Central memory CD4-positive, alpha-beta T cell (primary cell): ENCODE data around the gene AP4B1.

Experiments
- DNase-seq: peaks from one replicate; pipeline ENCODE4 v3.0.0; 2022

AP4B1 gene

GRCh38 chr1:113929750-113930498 lies 25.3 kb upstream of the AP4B1 start:
- DNase-seq: peak; percentile 87

DNA sequence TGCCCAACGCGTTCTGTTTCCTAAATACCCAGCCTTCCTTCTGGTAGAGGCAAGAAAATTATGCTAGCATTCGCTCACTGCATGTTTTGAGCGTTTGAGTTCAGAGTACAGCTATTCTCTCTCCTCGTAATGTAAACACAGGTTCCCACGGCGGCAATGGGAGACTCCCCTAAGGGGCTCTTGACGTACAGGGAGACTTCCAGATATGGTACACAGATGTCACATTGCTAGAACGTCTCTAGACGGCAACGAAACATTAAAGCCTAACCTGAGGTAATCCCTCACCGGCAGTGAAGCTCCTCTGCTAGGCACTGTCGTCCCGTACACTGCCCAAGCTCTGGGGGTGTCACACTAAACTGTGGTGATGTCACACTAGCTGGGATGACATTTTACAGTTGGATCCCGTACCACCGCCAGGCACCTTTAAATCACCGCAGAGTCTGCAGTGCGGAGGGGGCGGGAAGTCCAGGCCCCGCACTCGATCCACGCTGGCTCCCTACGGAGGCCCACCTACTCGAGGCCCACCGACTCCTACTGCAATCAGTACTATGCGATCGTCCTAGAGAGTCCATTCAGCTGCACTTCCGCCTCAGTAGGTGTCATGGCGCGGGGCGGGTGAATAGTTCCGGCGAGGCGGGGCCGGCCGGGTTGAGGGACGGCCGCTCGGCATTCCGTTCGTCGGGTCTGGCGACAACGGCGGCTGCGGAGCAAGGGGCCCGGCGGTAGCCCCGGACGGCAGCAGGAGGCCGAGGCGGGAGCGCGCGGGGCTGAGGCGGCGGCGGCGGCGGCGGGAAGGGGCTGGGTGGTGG lies 24.5 kb upstream of the AP4B1 start, which contains the start of gene HIPK1:
HIPK1 (plus strand) TSS at position 384 of the 809 bp plus-strand sequence.
- peak; percentile 92 for DNase-seq

DNA sequence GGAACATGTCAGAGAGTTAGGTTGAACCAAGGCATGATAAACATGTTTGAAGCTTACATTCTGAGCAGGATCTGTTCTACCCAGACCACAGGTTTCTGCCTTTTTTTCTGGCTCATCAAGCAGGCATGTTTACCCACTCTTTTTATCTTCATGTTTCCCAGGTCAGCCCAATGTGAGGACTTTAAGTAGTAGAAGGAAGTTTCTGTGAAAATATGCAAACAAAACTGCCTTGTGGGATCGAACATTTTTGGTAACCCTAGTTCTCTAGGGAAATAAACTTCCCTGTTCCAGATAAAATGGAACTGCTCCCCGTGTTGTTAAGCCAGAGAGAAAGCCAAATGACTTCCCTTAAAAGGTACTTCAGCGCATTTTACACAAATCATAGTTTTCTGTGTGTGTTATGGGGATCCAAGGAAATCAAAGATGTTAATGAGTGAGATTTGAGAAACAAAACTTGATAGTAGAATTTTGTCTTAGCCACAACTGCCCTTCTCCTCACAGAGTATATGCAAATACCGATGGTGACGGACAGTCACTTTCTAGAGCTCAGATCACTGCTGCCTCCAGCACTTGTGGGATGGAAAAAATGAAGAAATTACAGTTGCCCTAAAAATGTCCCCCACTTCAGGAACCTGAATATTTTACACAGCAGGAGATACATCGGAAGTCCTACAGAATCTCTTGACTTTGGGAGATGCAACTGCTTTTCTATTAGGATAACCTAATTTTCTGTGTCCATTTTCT lies 23.8 kb upstream of the AP4B1 start:
- no peak for DNase-seq

DNA sequence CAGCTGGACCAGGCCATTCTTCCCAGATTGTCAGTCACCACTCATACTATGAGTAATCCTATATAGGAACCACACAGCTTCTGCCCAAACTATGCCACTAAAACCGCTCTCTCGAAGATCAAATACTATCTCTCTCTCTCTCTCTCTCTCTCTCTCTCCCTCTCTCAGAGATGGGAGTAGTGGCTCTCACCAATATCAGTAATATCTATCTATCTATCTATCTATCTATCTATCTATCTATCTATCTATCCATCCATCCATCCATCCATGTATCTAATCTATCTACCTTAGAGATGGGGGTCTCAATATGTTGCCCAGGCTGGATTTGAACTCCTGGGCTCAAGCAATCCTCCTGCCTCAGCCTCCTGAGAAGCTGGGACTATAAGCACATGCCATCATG lies 19.9 kb upstream of the AP4B1 start:
- DNase-seq: no peak

- DNase-seq: no peak
These were observed 18.4 kb upstream of the AP4B1 start for GRCh38 chr1:113922957-113923356.

DNA sequence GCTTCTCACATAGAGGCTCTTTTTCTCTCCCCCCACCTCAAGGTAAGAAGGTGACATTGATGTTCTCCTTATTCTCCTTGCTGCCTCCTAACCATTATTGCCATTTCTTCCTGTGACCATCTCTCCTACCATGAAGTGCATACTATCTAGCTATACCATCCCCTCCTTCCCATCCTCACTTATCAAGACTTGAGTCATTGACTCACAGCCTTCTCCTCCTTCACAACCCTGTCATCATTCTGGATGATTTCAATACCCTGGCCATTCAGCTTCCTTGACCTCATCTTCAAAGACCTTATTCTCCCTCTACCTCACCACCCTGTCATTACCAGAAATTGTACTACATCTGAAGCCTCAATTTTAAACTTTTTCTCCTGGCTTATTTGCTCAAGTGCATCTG lies 13.6 kb upstream of the AP4B1 start:
- DNase-seq: no peak

GRCh38 chr1:113917400-113918082 lies 12.9 kb upstream of the AP4B1 start:
- DNase-seq: no peak

GRCh38 chr1:113916974-113917373 lies 12.4 kb upstream of the AP4B1 start:
- no peak for DNase-seq

DNA sequence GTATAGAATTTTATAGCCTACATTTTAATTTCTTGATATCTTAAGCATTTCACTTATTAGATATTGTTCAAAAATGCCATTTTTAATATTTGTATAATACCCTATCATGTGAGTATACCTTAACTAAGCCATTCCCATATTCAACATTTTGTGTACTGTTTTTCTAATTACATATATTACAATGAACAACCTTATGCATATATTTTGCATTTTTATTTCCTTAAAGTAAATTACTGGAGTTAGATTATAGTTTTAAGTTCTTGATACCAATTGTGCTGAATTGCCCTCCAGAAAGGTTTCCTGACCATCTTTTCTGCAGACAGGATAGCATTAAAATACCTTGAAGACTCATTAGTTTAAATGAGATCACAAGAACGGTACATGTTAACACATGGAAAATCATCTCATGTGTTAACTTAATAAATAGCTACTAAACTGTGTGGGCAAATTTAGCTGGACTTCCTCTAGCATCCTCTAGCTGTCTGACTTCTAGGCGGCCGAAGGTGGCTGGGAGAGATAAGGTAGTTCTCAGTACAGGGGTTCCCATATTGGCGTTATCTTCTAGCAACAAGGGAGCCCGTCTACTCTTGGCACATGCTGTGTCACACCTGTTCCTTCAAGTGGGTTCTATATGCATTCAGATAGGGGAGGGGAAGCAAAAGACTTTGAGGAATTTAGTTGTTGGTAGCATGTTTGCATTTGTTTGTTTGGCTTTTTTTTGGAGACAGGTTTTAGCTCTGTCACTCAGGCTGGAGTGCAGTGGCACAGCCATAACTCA lies 9.5 kb upstream of the AP4B1 start:
- no peak for DNase-seq

GRCh38 chr1:113913312-113913668 lies 8.7 kb upstream of the AP4B1 start:
- DNase-seq: no peak

- DNase-seq: no peak
These were observed 8.2 kb upstream of the AP4B1 start for GRCh38 chr1:113912594-113913311.

DNA sequence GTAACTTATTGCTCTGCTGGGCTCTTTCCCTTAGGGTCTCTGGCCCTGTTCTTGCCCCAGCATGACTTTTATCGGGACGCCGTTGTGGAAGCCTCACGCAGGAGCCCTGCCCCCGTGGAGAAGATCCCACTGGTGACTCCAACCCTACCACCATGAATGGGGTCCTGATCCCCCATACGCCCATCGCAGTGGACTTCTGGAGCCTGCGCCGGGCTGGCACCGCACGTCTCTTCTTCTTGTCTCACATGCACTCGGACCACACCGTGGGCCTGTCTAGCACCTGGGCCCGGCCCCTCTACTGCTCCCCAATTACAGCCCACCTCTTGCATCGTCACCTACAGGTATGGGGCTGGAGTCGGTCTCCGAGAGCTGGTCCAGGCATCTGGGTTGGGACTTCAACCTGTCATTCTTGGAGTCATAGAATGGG lies 849 bp upstream of the AP4B1 start:
- no peak for DNase-seq

- DNase-seq: no peak
These were observed 316 bp downstream of the AP4B1 start for GRCh38 chr1:113904293-113904673.

DNA sequence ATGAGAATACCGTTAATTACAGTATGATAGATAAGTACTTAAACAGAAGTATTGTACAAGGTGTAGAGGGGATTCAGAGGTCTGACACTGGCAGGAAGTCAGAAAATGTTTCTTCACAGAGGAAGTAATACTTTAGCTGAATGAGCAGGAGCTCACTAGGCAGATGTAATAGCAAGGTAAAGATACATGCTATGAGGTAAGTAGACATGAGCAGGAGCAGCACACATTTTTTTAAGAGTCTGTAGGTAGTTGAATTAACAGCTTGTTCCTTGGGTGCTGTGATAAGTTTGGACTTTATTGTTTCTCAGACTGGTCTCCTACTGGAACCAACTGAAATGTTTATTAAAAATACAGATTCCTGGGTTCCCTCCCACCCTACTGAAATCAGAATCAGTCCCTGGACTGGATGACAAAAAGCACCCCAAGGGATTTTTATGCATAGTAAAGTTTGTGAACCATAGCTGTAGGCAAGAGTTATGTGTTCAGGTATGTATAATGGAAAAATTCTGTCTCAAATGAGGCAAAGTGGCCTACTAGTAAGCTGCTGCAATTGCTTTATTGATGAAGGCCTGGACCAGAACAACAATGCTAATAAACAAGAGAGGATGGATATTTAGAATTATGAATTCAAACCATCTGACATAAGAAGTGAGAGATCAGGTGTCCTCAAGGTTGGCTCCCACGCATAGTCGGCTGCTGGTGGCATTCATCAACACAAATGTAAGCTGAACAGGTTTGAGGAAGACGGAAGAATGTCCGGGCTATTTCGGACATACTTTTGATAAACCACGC lies 902 bp downstream of the AP4B1 start:
- no peak for DNase-seq

DNA sequence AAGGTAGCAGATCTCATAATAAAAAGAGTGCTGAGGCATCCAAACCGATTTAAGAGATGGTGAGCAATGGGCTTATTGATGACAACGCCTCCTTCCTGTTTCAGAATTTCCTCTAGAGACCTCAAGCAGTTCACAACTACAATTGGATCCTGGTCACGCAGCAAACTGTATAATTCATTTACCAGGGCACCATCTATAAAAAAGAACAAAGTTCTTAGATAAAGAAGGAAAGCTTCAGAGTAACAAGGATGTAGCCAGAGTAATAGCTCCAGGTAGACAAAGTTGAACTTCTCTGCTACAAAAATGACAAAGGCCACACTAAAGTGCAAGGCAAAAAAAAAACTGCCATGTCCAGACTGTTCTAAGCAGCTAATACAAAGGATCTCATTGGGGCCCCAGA lies 3.4 kb downstream of the AP4B1 start:
- no peak for DNase-seq

GRCh38 chr1:113899111-113899510 lies 5.5 kb downstream of the AP4B1 start:
- no peak for DNase-seq

- no peak for DNase-seq
These were observed 6.3 kb downstream of the AP4B1 start for GRCh38 chr1:113898241-113898814.

DNA sequence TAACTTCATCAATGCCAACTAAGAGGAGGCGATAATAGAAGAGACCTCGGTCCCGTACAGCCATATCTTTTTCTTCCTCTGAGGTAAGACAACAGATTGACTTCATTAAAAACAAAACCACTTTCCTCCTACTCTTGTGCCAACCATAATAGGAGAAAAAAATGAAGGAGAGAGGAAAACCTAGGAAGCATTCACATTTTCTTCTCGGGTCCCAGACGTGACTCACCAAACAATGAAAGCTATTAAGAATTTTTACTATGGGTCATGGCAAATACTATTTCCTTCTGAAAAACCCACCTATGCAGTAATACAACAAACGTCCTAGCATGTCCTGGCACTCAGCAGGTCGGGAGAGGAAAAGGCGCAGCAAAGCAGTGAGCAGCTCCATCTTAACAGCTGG lies 8.6 kb downstream of the AP4B1 start:
- DNase-seq: no peak

DNA sequence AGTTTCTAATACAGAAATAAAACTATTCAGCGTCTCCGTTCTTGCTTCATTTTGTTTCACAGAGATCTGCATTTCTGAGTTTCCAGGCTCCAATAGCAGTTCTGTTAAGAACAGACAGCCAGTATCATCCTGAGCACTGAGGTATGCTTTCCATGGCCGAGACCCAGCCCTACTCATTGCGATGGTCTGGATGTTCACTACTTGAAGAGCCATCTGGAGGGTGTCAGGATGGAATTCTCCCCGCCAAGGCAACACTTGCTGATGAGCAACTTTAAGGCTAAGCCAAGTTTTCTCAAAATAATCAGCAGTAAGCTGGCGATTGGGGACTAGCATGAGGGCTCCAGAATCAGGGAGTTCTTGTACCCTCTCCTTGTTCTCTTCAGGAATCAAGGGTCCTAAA lies 9.5 kb downstream of the AP4B1 start:
- no peak for DNase-seq

DNA sequence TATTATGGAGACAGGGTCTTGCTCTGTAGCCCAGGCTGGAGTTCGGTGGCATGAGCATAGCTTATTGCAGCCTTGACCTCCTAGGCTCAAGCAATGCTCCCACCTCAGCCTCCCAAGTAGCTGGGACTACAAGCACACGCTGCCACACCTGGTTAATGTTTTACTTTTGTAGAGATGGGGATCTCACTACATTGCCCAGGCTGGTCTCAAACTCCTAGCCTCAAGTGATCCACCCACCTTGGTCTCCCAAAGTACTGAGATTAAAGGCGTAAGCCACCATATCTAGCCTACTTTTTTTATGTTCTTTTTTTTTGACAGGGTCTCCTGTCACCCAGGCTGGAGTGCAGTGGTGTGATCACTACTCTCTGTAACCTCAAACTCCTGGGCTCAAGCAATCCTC lies 11.3 kb downstream of the AP4B1 start:
- no peak for DNase-seq
